GM03348 (cell line): ENCODE results near the gene TNS3.

ENCODE experiments used
- DNase-seq: peaks from one replicate; pipeline ENCODE4 v3.0.0; 2012; ENCODE audit warnings: low spot score

The TNS3 gene

GRCh38 chr7:47368190-47368812 is 213.6 kb downstream of the TNS3 start:
- no peak for DNase-seq

- DNase-seq = no peak
Observed at GRCh38 chr7:47367369-47367768, 214.5 kb downstream of the TNS3 start.

- no peak for DNase-seq
Observed at GRCh38 chr7:47366960-47367359, 215.0 kb downstream of the TNS3 start.

GRCh38 chr7:47366211-47366610 is 215.7 kb downstream of the TNS3 start:
- DNase-seq = no peak

GRCh38 chr7:47362984-47363383 is 218.9 kb downstream of the TNS3 start:
- DNase-seq = no peak

- DNase-seq = peak; percentile 74
Observed at GRCh38 chr7:47361746-47362215, 220.1 kb downstream of the TNS3 start.

- DNase-seq = no peak
Observed at GRCh38 chr7:47361236-47361635, 220.7 kb downstream of the TNS3 start.

- DNase-seq = no peak
Observed at GRCh38 chr7:47360301-47360900, 221.5 kb downstream of the TNS3 start.

- no peak for DNase-seq
Observed at GRCh38 chr7:47358944-47359588, 222.8 kb downstream of the TNS3 start.

GRCh38 chr7:47358357-47358756 is 223.6 kb downstream of the TNS3 start:
- DNase-seq = no peak

GRCh38 chr7:47357863-47358262 is 224.0 kb downstream of the TNS3 start:
- DNase-seq = no peak

GRCh38 chr7:47357361-47357760 is 224.6 kb downstream of the TNS3 start:
- DNase-seq = no peak

GRCh38 chr7:47356261-47356660 is 225.7 kb downstream of the TNS3 start:
- no peak for DNase-seq

GRCh38 chr7:47355684-47356083 is 226.2 kb downstream of the TNS3 start:
- no peak for DNase-seq

- no peak for DNase-seq
Observed at GRCh38 chr7:47354831-47355541, 226.9 kb downstream of the TNS3 start.

- DNase-seq = no peak
Observed at GRCh38 chr7:47354071-47354470, 227.8 kb downstream of the TNS3 start.

GRCh38 chr7:47352394-47352968 is 229.4 kb downstream of the TNS3 start:
- no peak for DNase-seq

GRCh38 chr7:47351233-47352154 is 230.4 kb downstream of the TNS3 start:
- DNase-seq = no peak

- no peak for DNase-seq
Observed at GRCh38 chr7:47350425-47350824, 231.5 kb downstream of the TNS3 start.

- no peak for DNase-seq
Observed at GRCh38 chr7:47349401-47349800, 232.5 kb downstream of the TNS3 start.

- no peak for DNase-seq
Observed at GRCh38 chr7:47347816-47348385, 234.0 kb downstream of the TNS3 start.
